HepG2 (cell line): Measurements from ENCODE around the gene C4orf54. TPM values are rescaled to one million over a fixed set of nuclear protein-coding genes. Genes with fewer than 3 reads are reported as not detected.

ENCODE experiments used
- ATAC-seq: fragments of 200-7000 bp; cut with Tn5 transposase; 3 replicates; pipeline ENCODE4 v1.9.1; 2020; ENCODE audit warnings: mild to moderate bottlenecking, moderate library complexity
- BruUV-seq: library from RNA; stranded (reverse); fragments of 400-500 nt; replicated peaks from 2 replicates; lab custom pipeline; 2021; lab: Mats Ljungman, UMichigan
- CTCF ChIA-PET: fragments of 300-600 bp; formaldehyde crosslinking; extraction: SDS; loops from one replicate; lab custom pipeline; 2021; ENCODE audit warnings: low total read pairs, inconsistent platforms, low intra/inter-chr PET ratio; lab: Yijun Ruan, JAX
- POLR2A ChIA-PET: fragments of 350-600 bp; sonication (Branson Sonifier 250); formaldehyde crosslinking; loops from one replicate; lab custom pipeline; 2020; ENCODE audit warnings: antibody characterized with exemption, inconsistent platforms; lab: Yijun Ruan, JAX
- DNase-seq: peaks from one replicate; pipeline ENCODE4 v3.0.0-alpha.2; 2015; ENCODE audit warnings: low spot score
- FAIRE-seq: peaks from 3 replicates; lab custom pipeline; 2011; peaks lifted over from hg19 to GRCh38; lab: Jason Lieb, UNC
- H2AFZ ChIP-seq: one replicate; pipeline ENCODE4 v1.6.1; 2011; ENCODE audit warnings: low read length, inconsistent platforms
- H3K27ac ChIP-seq: fragments of 300-600 bp; 3 replicates; pipeline ENCODE4 v1.8.0; 2011; ENCODE audit warnings: mixed run types, mild to moderate bottlenecking, mixed read lengths, low read length, inconsistent platforms; ENCODE audit not compliant: insufficient read depth; ENCODE audit errors: extremely low read length
- H3K27me3 ChIP-seq, 2 experiments: fragments of 200-600 bp in 1 of 2; 2 replicates in 1 of 2; 3 replicates in 1 of 2; pipeline versions ENCODE4 v1.6.0 to v1.8.0; 2011; ENCODE audit warnings: low read length in 2 of 2, mild to moderate bottlenecking in 2 of 2, moderate library complexity in 2 of 2, inconsistent platforms in 1 of 2; ENCODE audit not compliant: insufficient read depth in 2 of 2, control insufficient read depth in 1 of 2
- H3K36me3 ChIP-seq, 2 experiments: fragments of 200-600 bp in 1 of 2; replicated peaks in 1 of 2; 2 replicates in 1 of 2; 3 replicates in 1 of 2; pipeline versions ENCODE4 v1.5.1 to v1.8.0; 2011; ENCODE audit warnings: low read length in 2 of 2, inconsistent platforms in 1 of 2; ENCODE audit not compliant: insufficient read depth in 2 of 2, control insufficient read depth in 1 of 2
- H3K4me1 ChIP-seq: 2 replicates; pipeline ENCODE4 v1.5.1; 2012; ENCODE audit warnings: low read length, inconsistent platforms; ENCODE audit not compliant: insufficient read depth
- H3K4me2 ChIP-seq: 2 replicates; pipeline ENCODE4 v1.6.0; 2011; ENCODE audit warnings: low read depth, low read length, inconsistent platforms
- H3K4me3 ChIP-seq, 3 experiments: fragments of 200-600 bp in 1 of 3; sonication (generic), shearing (Covaris generic) in 1 of 3; replicated peaks in 1 of 3; 2 replicates each; pipeline ENCODE4 v1.5.1; 2011 to 2016; ENCODE audit warnings: low read length in 3 of 3, inconsistent platforms in 2 of 3, low read depth in 2 of 3, mild to moderate bottlenecking in 2 of 3, control low read depth in 1 of 3, mixed read lengths in 1 of 3; ENCODE audit not compliant: insufficient read depth in 1 of 3
- H3K79me2 ChIP-seq: one replicate; pipeline ENCODE4 v1.6.1; 2011; ENCODE audit warnings: low read length, inconsistent platforms; ENCODE audit not compliant: insufficient read depth
- H3K9ac ChIP-seq: 2 replicates; pipeline ENCODE4 v1.6.0; 2011; ENCODE audit warnings: mild to moderate bottlenecking, low read depth, low read length, inconsistent platforms; ENCODE audit not compliant: insufficient read depth
- H3K9me3 ChIP-seq: 2 replicates; pipeline ENCODE4 v1.5.1; 2012; ENCODE audit warnings: mild to moderate bottlenecking, low read length
- H4K20me1 ChIP-seq: 2 replicates; pipeline ENCODE4 v1.6.0; 2011; ENCODE audit warnings: inconsistent platforms, mild to moderate bottlenecking, low read length, moderate library complexity; ENCODE audit not compliant: insufficient read depth
- ARHGAP35 ChIP-seq: sonication (generic); formaldehyde crosslinking; IDR thresholded peaks from 2 replicates; pipeline ENCODE4 v1.9.0; 2022; ENCODE audit warnings: mild to moderate bottlenecking, inconsistent platforms, moderate library complexity, missing genetic modification reagents, borderline replicate concordance
- ATAD3A ChIP-seq: sonication (generic); formaldehyde crosslinking; IDR thresholded peaks from 2 replicates; pipeline ENCODE4 v1.4.0; 2020; ENCODE audit warnings: missing genetic modification reagents
- ATF7-NPFF ChIP-seq: sonication (generic); formaldehyde crosslinking; IDR thresholded peaks from 2 replicates; pipeline ENCODE4 v1.8.1; 2023; ENCODE audit warnings: mild to moderate bottlenecking, low read depth, missing genetic modification reagents, moderate library complexity
- BHLHE40 ChIP-seq: IDR thresholded peaks from 2 replicates; pipeline ENCODE4 v1.6.1; 2011; ENCODE audit warnings: low read length, improper control_type of control experiment
- ETV6 ChIP-seq: sonication (generic); formaldehyde crosslinking; conservative IDR thresholded peaks from 2 replicates; pipeline ENCODE4 v1.4.0; 2020; ENCODE audit warnings: missing genetic modification reagents
- GABPB1 ChIP-seq: IDR thresholded peaks from 2 replicates; pipeline ENCODE4 v1.6.1; 2016; ENCODE audit warnings: mild to moderate bottlenecking, missing genetic modification reagents, moderate library complexity, missing compliant biosample characterization
- MEF2D ChIP-seq: sonication (generic); formaldehyde crosslinking; IDR thresholded peaks from 2 replicates; pipeline ENCODE4 v1.5.1; 2020; ENCODE audit warnings: mild to moderate bottlenecking, missing genetic modification reagents
- SRSF4 ChIP-seq: fragments of 200-400 bp; formaldehyde crosslinking; IDR thresholded peaks from one replicate; pipeline ENCODE4 v1.6.1; 2018; ENCODE audit warnings: mild to moderate bottlenecking, low read depth, low read length, moderate library complexity; ENCODE audit not compliant: poor library complexity, severe bottlenecking
- ZFYVE20 ChIP-seq: sonication (generic); formaldehyde crosslinking; IDR thresholded peaks from 2 replicates; pipeline ENCODE4 v1.8.0; 2023; ENCODE audit warnings: low read depth, mild to moderate bottlenecking, moderate library complexity, missing genetic modification reagents, borderline replicate concordance
- ZNF720 ChIP-seq: sonication (generic); formaldehyde crosslinking; IDR thresholded peaks from 2 replicates; pipeline ENCODE4 v1.4.0; 2020; ENCODE audit warnings: missing genetic modification reagents
- ZNF747 ChIP-seq: sonication (generic); formaldehyde crosslinking; IDR thresholded peaks from 2 replicates; pipeline ENCODE4 v1.8.1; 2023; ENCODE audit warnings: missing genetic modification reagents, mild to moderate bottlenecking, borderline replicate concordance
- ZNF749 ChIP-seq: sonication (generic); formaldehyde crosslinking; IDR thresholded peaks from 2 replicates; pipeline ENCODE4 v1.8.0; 2022; ENCODE audit warnings: mild to moderate bottlenecking, missing genetic modification reagents, moderate library complexity, borderline replicate concordance
- WGBS: methylation state at CpG from one replicate; pipeline ENCODE4 v1.1.6; 2017; ENCODE audit warnings: low lambda C conversion rate; 5-methylcytosine and 5-hydroxymethylcytosine counted together
- in situ Hi-C: cut with HindIII; loops from 2 replicates; pipeline ENCODE4 v1.10.0; 2017; ENCODE audit warnings: low pct_unique_long_range_greater_than_20kb; ENCODE audit not compliant: extremely low pct_ligation_motif_present
- intact Hi-C: fragments of 100-400 bp; cut with micrococcal nuclease; formaldehyde crosslinking; loops from one replicate; pipeline ENCODE4 v1.10.0; 2022; ENCODE audit not compliant: unreplicated experiment
- polyA plus RNA-seq, 8 experiments: library from polyadenylated mRNA; depleted of rRNA in 3 of 8; stranded (reverse) in 7 of 8; unstranded in 1 of 8; fragments of >200 nt; fragmentation: Illumina TruSeq in 4 of 8; extraction: Trizol in 4 of 8; gene quantifications; 2 replicates each; pipeline versions ENCODE4 v1.2.1 to v1.2.3, GENCODE V29; 2011 to 2016; ENCODE audit warnings: low read depth in 4 of 8, missing spikeins in 1 of 8, mixed read lengths in 1 of 8; ENCODE audit not compliant: insufficient read depth in 1 of 8
- total RNA-seq, 5 experiments: library from RNA; depleted of rRNA; stranded (reverse); fragments of >200 nt; fragmentation: Illumina TruSeq; extraction: Trizol; gene quantifications; 2 replicates each; pipeline ENCODE4 v1.2.3, GENCODE V29; 2016; ENCODE audit warnings: low read depth in 1 of 5
- TF ChIP-seq, protein P1 (sequence below): sonication (generic); formaldehyde crosslinking; IDR thresholded peaks from 2 replicates; pipeline ENCODE4 v1.8.1; 2023; ENCODE audit warnings: mild to moderate bottlenecking, moderate library complexity, missing genetic modification reagents
- TF ChIP-seq, protein P2 (sequence below): sonication (generic); formaldehyde crosslinking; IDR thresholded peaks from 2 replicates; pipeline ENCODE4 v1.4.0; 2020; ENCODE audit warnings: low read depth, missing genetic modification reagents

Gene C4orf54
- total and polyA plus RNA-seq, 2 of the 13 experiments (the other 11 are each of a cell fraction or from before 2014, with no cell fraction given) = not detected

DNA sequence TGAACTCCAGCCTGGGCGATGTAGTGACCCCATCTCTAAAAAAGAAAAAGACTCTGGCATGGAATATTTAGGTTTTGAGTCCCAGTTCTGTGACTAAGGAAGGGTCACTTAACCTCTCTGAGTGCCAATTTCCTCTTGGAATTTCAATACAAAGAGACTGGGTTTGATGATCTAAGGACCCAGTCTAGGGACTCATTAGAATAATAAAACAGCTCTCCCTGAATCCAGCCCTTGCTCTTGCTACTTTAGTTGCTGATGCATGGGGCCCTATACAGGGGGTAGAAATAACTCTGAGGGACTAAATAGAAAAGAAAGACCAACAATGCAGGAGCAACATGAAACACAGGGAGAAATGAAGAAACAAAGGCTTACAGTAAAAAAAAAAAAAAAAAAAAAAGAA is 12.6 kb downstream of the C4orf54 start:
- H2AFZ ChIP-seq = no peak overlapping the region
- H3K4me3 ChIP-seq = no peak overlapping the region
- ATAC-seq = no peak
- TF ChIP-seq GABPB1 (no peak), ZNF749 (CRISPR knock-in tag) (no peak), ARHGAP35 (no peak)
- TF ChIP-seq, protein P1, sequence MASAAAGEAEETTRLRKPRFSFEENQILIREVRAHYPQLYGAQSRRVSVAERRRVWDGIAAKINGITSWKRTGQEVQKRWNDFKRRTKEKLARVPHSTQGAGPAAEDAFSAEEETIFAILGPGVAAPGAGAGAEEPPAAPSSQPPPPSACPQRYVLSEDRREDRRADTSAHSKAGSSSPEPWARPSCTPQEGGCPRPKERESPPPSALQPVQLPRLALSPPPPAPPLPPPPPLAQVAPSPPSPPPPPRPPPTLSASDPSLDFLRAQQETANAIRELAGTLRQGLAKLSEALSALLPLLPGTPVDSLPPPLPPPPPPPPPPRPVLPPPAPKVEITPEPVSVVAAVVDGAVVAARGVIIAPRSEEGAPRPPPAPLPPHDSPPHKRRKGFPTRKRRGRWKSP (CRISPR knock-in tag) = no peak
- TF ChIP-seq, all 625 proteins: peak for 0
- Histone ChIP-seq H4K20me1 (no peaks in the 10 kb centered on the region), H3K9ac (no peak overlapping the region), H3K4me1 (no peaks in the 10 kb centered on the region), H3K27me3 (peaks cover 0 to 17% of the 10 kb centered on the region in 2 experiments; a peak in 4 of 5 replicates), H3K4me2 (no peak overlapping the region), H3K79me2 (no peaks in the 10 kb centered on the region), H3K36me3 (no peaks in the 10 kb centered on the region), H3K27ac (no peak overlapping the region), H3K9me3 (no peaks in the 10 kb centered on the region)
- CTCF ChIA-PET = no interaction called here
- DNase-seq (no peak), FAIRE-seq (no peak)
- WGBS = 85% methylated on average over 1 of the region's 1 CpG
- POLR2A ChIA-PET = no interaction called here
- in situ Hi-C loops (no loop called here), intact Hi-C loops (no loop called here)
- BruUV-seq = no TSS peak

DNA sequence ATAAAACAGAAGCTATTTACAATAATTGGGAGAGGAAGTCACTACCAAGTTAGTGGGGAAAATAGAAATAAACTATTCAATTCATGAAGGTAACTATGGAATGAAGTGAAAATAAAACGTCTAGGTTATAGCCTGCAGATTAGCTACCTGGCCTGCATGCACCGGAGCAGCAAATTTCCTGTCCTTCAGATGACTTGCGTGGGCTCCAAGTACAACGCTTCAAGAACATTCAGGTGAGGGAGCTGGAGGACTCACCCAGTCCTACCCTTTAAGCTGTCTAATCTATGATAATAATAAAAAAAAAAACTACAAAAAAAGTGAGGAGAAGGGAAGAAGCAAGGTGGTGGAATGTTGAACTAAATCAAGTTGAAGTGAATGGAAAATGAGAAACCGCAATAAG is 13.2 kb downstream of the C4orf54 start:
- FAIRE-seq (no peak), ATAC-seq (no peak), DNase-seq (no peak)
- intact Hi-C loops = no loop called here
- H3K9me3 ChIP-seq = no peaks in the 10 kb centered on the region
- no peak overlapping the region for H3K4me2 ChIP-seq
- no TSS peak for BruUV-seq
- H3K4me1 ChIP-seq = no peaks in the 10 kb centered on the region
- H3K36me3 ChIP-seq = no peaks in the 10 kb centered on the region
- no peak overlapping the region for H3K27ac ChIP-seq
- no peak overlapping the region for H2AFZ ChIP-seq
- H4K20me1 ChIP-seq = no peaks in the 10 kb centered on the region
- CTCF ChIA-PET = no interaction called here
- WGBS = 69% methylated on average over 5 of the region's 5 CpGs
- H3K27me3 ChIP-seq = peaks cover 0 to 13% of the 10 kb centered on the region in 2 experiments; a peak in 4 of 5 replicates
- POLR2A ChIA-PET = no interaction called here
- in situ Hi-C loops = no loop called here
- no peaks in the 10 kb centered on the region for H3K79me2 ChIP-seq
- H3K9ac ChIP-seq = no peak overlapping the region
- H3K4me3 ChIP-seq = no peak overlapping the region
- TF ChIP-seq SRSF4 (no peak), ZFYVE20 (CRISPR knock-in tag) (no peak), ATF7-NPFF (CRISPR knock-in tag) (no peak), ZNF720 (no peak), MEF2D (CRISPR knock-in tag) (no peak), BHLHE40 (no peak), ATAD3A (CRISPR knock-in tag) (no peak), ETV6 (CRISPR knock-in tag) (no peak), ZNF747 (CRISPR knock-in tag) (no peak)
- TF ChIP-seq, protein P2, sequence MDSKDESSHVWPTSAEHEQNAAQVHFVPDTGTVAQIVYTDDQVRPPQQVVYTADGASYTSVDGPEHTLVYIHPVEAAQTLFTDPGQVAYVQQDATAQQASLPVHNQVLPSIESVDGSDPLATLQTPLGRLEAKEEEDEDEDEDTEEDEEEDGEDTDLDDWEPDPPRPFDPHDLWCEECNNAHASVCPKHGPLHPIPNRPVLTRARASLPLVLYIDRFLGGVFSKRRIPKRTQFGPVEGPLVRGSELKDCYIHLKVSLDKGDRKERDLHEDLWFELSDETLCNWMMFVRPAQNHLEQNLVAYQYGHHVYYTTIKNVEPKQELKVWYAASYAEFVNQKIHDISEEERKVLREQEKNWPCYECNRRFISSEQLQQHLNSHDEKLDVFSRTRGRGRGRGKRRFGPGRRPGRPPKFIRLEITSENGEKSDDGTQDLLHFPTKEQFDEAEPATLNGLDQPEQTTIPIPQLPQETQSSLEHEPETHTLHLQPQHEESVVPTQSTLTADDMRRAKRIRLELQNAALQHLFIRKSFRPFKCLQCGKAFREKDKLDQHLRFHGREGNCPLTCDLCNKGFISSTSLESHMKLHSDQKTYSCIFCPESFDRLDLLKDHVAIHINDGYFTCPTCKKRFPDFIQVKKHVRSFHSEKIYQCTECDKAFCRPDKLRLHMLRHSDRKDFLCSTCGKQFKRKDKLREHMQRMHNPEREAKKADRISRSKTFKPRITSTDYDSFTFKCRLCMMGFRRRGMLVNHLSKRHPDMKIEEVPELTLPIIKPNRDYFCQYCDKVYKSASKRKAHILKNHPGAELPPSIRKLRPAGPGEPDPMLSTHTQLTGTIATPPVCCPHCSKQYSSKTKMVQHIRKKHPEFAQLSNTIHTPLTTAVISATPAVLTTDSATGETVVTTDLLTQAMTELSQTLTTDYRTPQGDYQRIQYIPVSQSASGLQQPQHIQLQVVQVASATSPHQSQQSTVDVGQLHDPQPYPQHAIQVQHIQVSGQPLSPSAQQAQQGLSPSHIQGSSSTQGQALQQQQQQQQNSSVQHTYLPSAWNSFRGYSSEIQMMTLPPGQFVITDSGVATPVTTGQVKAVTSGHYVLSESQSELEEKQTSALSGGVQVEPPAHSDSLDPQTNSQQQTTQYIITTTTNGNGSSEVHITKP (CRISPR knock-in tag) = no peak
